GM18867 (cell line): ENCODE results near the gene RMRP.
A peak's percentile ranks its signal among the peaks of the same experiment; 100 is the strongest.

Experiments used
- ATAC-seq: cut with Tn5 transposase; IDR thresholded peaks from one replicate; pipeline ENCODE4 v1.9.1; 2021; ENCODE audit warnings: mild to moderate bottlenecking, moderate library complexity; ENCODE audit not compliant: unreplicated experiment

Gene RMRP

DNA sequence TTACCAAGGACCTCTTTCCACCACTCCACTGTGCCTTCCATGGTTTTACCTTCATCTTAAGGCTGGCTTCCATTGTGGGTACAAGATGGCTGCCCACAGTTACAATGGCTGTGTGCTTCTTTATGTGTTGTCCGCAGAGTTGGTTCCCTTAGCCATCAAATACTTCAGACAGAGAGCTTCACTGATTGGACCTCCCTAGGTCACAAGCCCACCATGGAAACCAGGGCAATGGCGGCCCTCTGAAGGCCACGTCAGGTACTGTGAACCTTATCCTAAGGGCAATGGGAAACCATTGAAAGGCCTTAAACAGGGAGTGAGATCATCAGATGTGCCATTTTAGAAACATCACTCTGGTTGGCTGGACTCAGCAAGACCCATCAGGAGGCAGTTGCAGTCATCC is 10.1 kb upstream of the RMRP start:
- ATAC-seq, result no peak

- no peak for ATAC-seq
Observed at GRCh38 chr9:35666549-35666948, 8.7 kb upstream of the RMRP start.

DNA sequence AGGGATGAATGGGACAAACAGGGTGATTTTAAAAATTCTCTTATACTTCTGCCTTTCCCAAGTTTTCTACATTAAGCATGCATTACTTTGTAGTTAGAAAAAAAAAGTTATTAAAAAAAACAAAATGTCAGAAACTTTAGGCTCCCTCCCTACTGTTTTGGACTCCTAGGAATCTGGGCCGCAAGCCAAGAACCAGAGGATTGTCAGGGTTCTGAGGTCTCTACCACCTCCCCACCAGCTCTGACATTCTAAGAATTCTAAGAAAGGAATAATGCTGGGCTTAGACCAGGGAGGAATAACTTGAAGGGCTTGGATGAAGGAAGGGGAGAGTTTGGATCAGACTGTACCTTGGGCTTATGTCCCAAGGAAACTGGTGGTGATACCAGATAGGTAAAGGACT is 8.2 kb upstream of the RMRP start:
- ATAC-seq, result no peak

- ATAC-seq, result no peak
Observed at GRCh38 chr9:35665471-35665818, 7.6 kb upstream of the RMRP start.

DNA sequence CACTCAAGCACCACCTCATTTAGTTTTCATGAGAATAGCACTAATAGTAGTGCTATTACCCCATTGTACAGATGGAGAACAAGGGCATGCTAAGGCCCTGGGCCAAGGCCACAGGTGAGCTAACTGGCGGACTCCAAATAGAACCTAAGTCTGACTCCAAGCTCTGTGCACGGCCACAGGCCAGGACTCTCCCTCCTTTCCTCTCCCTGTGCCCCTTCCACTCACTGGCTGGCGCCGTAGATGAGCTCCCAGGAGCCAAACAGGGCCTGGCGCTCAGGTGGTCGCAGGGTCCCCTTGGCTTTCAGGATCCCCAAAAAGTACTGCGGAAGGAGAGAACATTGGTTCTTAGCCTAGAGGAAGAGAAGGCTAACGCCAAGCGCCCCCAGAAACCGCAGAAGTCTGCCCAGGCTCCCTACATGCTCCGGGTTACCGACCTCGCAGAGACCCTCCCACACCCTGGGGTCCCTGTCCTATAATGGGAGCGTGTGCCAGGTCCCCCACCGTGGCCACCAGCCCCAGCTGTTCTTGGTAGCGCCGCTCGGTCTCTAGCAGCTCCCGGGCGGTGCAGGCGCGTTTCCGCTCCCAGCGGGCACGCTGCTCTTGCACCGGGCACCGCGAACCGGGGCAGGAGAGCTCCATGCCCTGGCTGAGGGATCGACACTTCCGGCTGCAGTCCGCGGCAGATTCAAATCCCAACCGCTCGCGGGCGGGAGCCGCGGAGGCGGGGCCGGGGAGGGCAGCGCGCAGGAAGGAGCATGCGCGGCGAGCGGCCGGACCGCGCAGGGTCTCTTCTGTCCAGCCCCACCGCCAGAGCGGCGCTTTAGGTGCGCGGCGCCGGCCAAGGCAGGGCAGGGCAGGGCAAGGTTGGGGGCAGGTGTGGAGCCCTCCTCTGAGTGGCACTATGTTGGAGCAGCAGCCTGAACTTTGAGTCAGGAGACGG is 7.0 kb upstream of the RMRP start, which contains the start of gene ARHGEF39:
Gene ARHGEF39 (minus strand): TSS at position 665 of the 940 bp plus-strand sequence. CDS start 26 bp downstream, at position 639.
- ATAC-seq, result peak; percentile 72

DNA sequence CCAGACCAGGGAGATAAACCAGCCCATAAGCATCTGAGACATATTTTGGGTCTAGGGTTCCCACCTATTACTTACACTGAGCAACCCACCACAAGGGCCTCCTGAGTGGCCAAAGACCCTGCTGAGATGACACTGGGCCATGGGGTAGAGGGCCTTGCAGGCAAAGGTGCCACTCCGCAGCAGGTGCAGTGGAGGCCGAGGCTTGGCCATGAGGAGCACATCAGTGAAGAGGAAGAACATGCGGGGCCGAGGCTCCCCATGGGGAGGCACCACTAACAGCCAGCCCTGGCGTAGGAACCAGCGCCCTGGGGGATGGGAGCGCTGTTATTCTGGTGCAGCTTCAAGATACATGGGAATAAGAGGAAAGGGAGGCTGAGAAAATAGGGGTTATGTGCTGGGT is 4.6 kb upstream of the RMRP start:
- ATAC-seq, result no peak

GRCh38 chr9:35661756-35662350 is 4.0 kb upstream of the RMRP start:
- ATAC-seq, result no peak

DNA sequence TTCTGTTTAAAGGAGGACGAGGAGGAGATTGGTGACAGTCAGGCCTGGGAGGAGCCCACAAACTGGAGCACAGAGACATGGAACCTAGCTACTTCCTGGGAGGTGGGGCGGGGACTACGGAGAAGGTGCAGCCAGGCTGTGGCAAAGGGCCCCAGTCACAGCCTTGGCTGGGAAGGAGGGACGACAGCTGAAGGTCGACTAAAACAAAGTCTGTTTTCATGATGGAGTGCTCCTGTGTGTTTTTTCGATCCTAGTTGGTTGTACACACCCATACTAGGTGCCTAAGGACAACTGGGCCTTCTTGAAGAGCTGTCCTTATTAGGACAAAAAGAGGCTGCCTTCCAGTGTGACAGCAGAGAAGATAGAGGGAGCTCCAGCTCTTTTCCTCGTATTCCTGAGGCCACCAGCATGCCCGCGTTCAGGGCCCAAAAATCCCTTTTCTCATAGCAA is 3.2 kb upstream of the RMRP start:
- ATAC-seq, result no peak

GRCh38 chr9:35659340-35659739 is 1.5 kb upstream of the RMRP start:
- ATAC-seq, result no peak

GRCh38 chr9:35658968-35659220 is 1.1 kb upstream of the RMRP start:
- ATAC-seq, result no peak

- ATAC-seq, result peak; percentile 66
Observed at GRCh38 chr9:35658137-35658967, 533 bp upstream of the RMRP start, which contains the start of gene CCDC107. Gene CCDC107 (plus strand): TSS chr9:35658292. CDS start chr9:35658380, 88 bp downstream.

- ATAC-seq, result no peak
Observed at GRCh38 chr9:35656831-35657545, 831 bp downstream of the RMRP start.

DNA sequence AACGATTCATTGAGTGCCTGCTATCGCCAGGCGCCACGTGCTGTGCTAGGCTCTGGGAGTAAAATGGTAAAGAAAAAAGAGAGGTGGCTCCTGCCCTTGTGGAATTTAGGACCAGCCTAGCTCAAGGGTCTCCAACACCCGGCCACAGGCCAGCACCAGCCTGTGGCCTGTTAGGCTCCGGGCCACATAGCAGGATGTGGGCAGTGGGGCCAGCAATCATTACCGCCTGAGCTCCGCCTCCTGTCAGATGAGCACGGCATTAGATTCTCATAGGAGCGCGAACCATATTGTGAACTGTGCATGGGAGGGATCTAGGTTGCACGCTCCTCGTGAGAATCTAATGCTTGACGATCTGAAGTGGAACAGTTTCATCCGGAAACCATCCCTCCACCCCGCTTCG is 1.5 kb downstream of the RMRP start:
- no peak for ATAC-seq

DNA sequence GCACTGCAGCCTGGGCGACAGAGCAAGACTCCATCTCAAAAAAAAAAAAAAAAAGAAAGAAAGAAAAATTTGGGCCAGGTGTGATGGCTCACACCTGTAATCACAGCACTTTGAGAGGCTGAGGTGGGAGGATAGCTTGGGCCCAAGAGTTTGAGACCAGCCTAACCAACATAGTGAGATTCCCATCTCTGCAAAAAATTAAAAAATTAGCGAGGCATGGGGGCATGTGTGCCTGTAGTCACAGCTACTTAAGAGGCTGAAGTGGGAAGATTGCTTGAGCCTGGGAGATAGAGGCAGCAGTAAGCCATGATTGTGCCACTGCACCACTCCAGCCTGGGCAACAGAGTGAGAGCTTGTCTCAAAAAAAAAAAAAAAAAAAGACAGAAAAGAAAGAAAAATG is 4.2 kb downstream of the RMRP start:
- no peak for ATAC-seq

DNA sequence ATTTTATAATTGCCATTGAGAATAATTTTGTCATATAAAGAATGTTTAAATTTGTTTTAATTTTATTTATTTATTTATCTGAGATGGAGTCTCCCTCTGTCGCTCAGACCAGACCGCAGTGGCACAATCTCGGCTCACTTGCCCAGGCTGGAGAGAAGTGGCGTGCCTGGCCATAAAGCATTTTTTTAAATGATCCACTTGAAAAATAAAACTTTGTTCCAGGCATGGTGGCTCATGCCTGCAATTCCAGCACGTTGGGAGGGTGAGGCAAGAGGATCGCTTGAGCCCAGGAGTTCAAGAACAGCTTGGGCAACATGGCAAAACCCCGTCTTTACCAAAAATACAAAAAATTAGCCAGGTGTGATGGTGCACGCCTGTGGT is 5.0 kb downstream of the RMRP start:
- ATAC-seq, result no peak

GRCh38 chr9:35651956-35652828 is 5.6 kb downstream of the RMRP start:
- ATAC-seq, result no peak

GRCh38 chr9:35650341-35651158 is 7.3 kb downstream of the RMRP start, which contains the start of gene SIT1:
Gene SIT1 (minus strand): TSS chr9:35650931. CDS start chr9:35650853, 78 bp downstream.
- no peak for ATAC-seq

- ATAC-seq, result no peak
Observed at GRCh38 chr9:35649431-35650340, 8.1 kb downstream of the RMRP start.
